WTC11 (cell line): ENCODE results near the gene OCRL. TPM values are rescaled to one million over a fixed set of nuclear protein-coding genes. Genes with fewer than 3 reads are reported as not detected.

Experiments
- ATAC-seq: fragments of 200-7000 bp; cut with Tn5 transposase; 2 replicates; pipeline ENCODE4 v1.10.0; 2021; ENCODE audit warnings: mild to moderate bottlenecking, moderate library complexity
- CTCF ChIA-PET: fragments of 300-600 bp; sonication (Branson Sonifier 250); formaldehyde crosslinking; loops from one replicate; lab custom pipeline; 2021; ENCODE audit warnings: antibody characterized with exemption; lab: Charles Lee
- POLR2A ChIA-PET: fragments of 350-600 bp; sonication (Branson Sonifier 250); formaldehyde crosslinking; loops from one replicate; lab custom pipeline; 2021; ENCODE audit warnings: antibody characterized with exemption; lab: Charles Lee
- DNase-seq: peaks from one replicate; pipeline ENCODE4 v3.0.0; 2021; ENCODE audit warnings: low spot score
- H3K27ac Mint-ChIP-seq: 2 replicates; pipeline ENCODE4 v1.8.0; 2021; ENCODE audit warnings: mixed read lengths
- H3K27me3 Mint-ChIP-seq: 2 replicates; pipeline ENCODE4 v1.8.0; 2021; ENCODE audit warnings: low read depth, mild to moderate bottlenecking, moderate library complexity, mixed read lengths
- H3K36me3 Mint-ChIP-seq: 2 replicates; pipeline ENCODE4 v1.8.0; 2021; ENCODE audit warnings: mixed read lengths
- H3K4me1 Mint-ChIP-seq: 2 replicates; pipeline ENCODE4 v1.8.0; 2022; ENCODE audit warnings: mixed read lengths
- H3K4me3 Mint-ChIP-seq: 2 replicates; pipeline ENCODE4 v1.8.0; 2021; ENCODE audit warnings: mild to moderate bottlenecking, moderate library complexity, mixed read lengths
- H3K9me3 Mint-ChIP-seq: 2 replicates; pipeline ENCODE4 v1.8.0; 2021; ENCODE audit warnings: mixed read lengths
- ATF1 ChIP-seq: sonication (generic); formaldehyde crosslinking; IDR thresholded peaks from 2 replicates; pipeline ENCODE4 v1.8.1; 2023; ENCODE audit warnings: mild to moderate bottlenecking, moderate library complexity, missing genetic modification reagents
- CDX4 ChIP-seq: fragments of 250-450 bp; sonication (Bioruptor Pico); IDR thresholded peaks from 2 replicates; pipeline ENCODE4 v1.9.0; 2021; ENCODE audit warnings: moderate library complexity, mild to moderate bottlenecking, inconsistent platforms, borderline replicate concordance
- CREM ChIP-seq: sonication (generic); formaldehyde crosslinking; IDR thresholded peaks from 2 replicates; pipeline ENCODE4 v1.8.1; 2022; ENCODE audit warnings: mild to moderate bottlenecking, missing genetic modification reagents, moderate library complexity
- FOXP1 ChIP-seq: sonication (generic); formaldehyde crosslinking; IDR thresholded peaks from 2 replicates; pipeline ENCODE4 v1.8.0; 2022; ENCODE audit warnings: missing genetic modification reagents, mild to moderate bottlenecking, moderate library complexity, borderline replicate concordance
- HMGA2 ChIP-seq: fragments of 250-450 bp; sonication (Bioruptor Pico); IDR thresholded peaks from 2 replicates; pipeline ENCODE4 v1.4.0; 2021; ENCODE audit warnings: mild to moderate bottlenecking, moderate library complexity
- IRF2 ChIP-seq: sonication (generic); formaldehyde crosslinking; IDR thresholded peaks from 2 replicates; pipeline ENCODE4 v1.8.0; 2022; ENCODE audit warnings: low read depth, missing genetic modification reagents, borderline replicate concordance
- JUN ChIP-seq: sonication (generic); formaldehyde crosslinking; IDR thresholded peaks from 2 replicates; pipeline ENCODE4 v1.8.0; 2023; ENCODE audit warnings: mild to moderate bottlenecking, missing genetic modification reagents
- NFE2L1 ChIP-seq: sonication (generic); formaldehyde crosslinking; IDR thresholded peaks from 2 replicates; pipeline ENCODE4 v1.8.1; 2023; ENCODE audit warnings: missing genetic modification reagents
- NR1H2 ChIP-seq: sonication (generic); formaldehyde crosslinking; IDR thresholded peaks from 2 replicates; pipeline ENCODE4 v1.9.0; 2021; ENCODE audit warnings: mild to moderate bottlenecking, moderate library complexity, missing genetic modification reagents
- NR3C1 ChIP-seq: sonication (generic); formaldehyde crosslinking; conservative IDR thresholded peaks from 2 replicates; pipeline ENCODE4 v1.8.1; 2023; ENCODE audit warnings: low read depth, mild to moderate bottlenecking, missing genetic modification reagents
- PREB ChIP-seq: sonication (generic); formaldehyde crosslinking; IDR thresholded peaks from 2 replicates; pipeline ENCODE4 v1.8.1; 2022; ENCODE audit warnings: mild to moderate bottlenecking, missing genetic modification reagents, moderate library complexity, borderline replicate concordance
- RORB ChIP-seq: fragments of 250-450 bp; sonication (Bioruptor Pico); IDR thresholded peaks from 2 replicates; pipeline ENCODE4 v1.9.0; 2021; ENCODE audit warnings: mild to moderate bottlenecking
- SMAD3 ChIP-seq: sonication (generic); formaldehyde crosslinking; IDR thresholded peaks from 2 replicates; pipeline ENCODE4 v1.8.0; 2022; ENCODE audit warnings: missing genetic modification reagents, mild to moderate bottlenecking, borderline replicate concordance
- SOX15 ChIP-seq: fragments of 250-450 bp; sonication (Bioruptor Pico); IDR thresholded peaks from 2 replicates; pipeline ENCODE4 v1.9.0; 2021; ENCODE audit warnings: mild to moderate bottlenecking
- STAT6 ChIP-seq: sonication (generic); formaldehyde crosslinking; conservative IDR thresholded peaks from 2 replicates; pipeline ENCODE4 v1.8.1; 2023; ENCODE audit warnings: mild to moderate bottlenecking, low read depth, missing genetic modification reagents, moderate library complexity
- TEAD1 ChIP-seq: sonication (generic); formaldehyde crosslinking; IDR thresholded peaks from 2 replicates; pipeline ENCODE4 v1.8.0; 2022; ENCODE audit warnings: mild to moderate bottlenecking, missing genetic modification reagents
- TEAD4 ChIP-seq: sonication (generic); formaldehyde crosslinking; IDR thresholded peaks from 2 replicates; pipeline ENCODE4 v1.8.0; 2022; ENCODE audit warnings: mild to moderate bottlenecking, missing genetic modification reagents
- ZNF121 ChIP-seq: sonication (generic); formaldehyde crosslinking; IDR thresholded peaks from 2 replicates; pipeline ENCODE4 v1.8.0; 2023; ENCODE audit warnings: missing genetic modification reagents
- ZNF219 ChIP-seq: sonication (generic); formaldehyde crosslinking; IDR thresholded peaks from 2 replicates; pipeline ENCODE4 v1.8.0; 2023; ENCODE audit warnings: missing genetic modification reagents, mild to moderate bottlenecking, borderline replicate concordance
- ZNF396 ChIP-seq: fragments of 250-450 bp; sonication (Bioruptor Pico); IDR thresholded peaks from 2 replicates; pipeline ENCODE4 v1.8.0; 2021; ENCODE audit warnings: mild to moderate bottlenecking, moderate library complexity, borderline replicate concordance
- ZNF423 ChIP-seq: fragments of 250-450 bp; sonication (Bioruptor Pico); IDR thresholded peaks from 2 replicates; pipeline ENCODE4 v2.1.2; 2022; ENCODE audit warnings: mild to moderate bottlenecking, moderate library complexity
- ZNF671 ChIP-seq: fragments of 250-450 bp; sonication (Bioruptor Pico); IDR thresholded peaks from 2 replicates; pipeline ENCODE4 v1.8.0; 2021; ENCODE audit warnings: mild to moderate bottlenecking
- total RNA-seq: library from RNA; stranded (reverse); gene quantifications from 3 replicates; pipeline ENCODE4 v1.2.3, GENCODE V29; 2021
- TF ChIP-seq, protein P1 (sequence below): fragments of 250-450 bp; sonication (Bioruptor Pico); IDR thresholded peaks from 2 replicates; pipeline ENCODE4 v2.1.2; 2022; ENCODE audit warnings: mild to moderate bottlenecking, moderate library complexity
- TF ChIP-seq, protein P2 (sequence below): sonication (generic); formaldehyde crosslinking; IDR thresholded peaks from 2 replicates; pipeline ENCODE4 v1.8.1; 2023; ENCODE audit warnings: mild to moderate bottlenecking, missing genetic modification reagents, borderline replicate concordance

OCRL gene
- total RNA-seq, 1 experiment from 2014 or later = 17.4 TPM

DNA sequence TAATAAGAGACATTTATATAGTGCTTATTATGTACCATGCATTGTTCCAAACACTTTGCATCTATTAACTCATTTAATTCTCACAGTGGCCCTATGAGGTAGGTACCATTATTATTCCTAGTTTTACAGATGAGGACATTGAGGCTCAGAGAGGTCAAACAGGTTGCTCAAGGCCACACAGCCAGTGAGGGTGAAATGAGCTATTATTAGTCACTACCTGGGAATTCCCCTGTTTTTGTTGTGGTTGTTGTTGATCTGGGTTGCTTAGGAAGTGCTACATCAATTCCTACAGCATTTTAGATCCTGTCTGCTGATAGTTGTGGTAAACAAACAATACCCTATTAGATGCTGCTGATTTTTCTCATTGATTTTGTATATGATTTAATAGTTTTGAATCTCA lies 73.5 kb downstream of the OCRL start:
- ChIA-PET CTCF (interaction anchor here (1.5 kb wide), 1 partner anchor 8 kb away, joined by 3 read pairs; no protein-coding TSS in a partner anchor), POLR2A (no interaction called here)
- Mint-ChIP-seq H3K27ac (no peak overlapping the region), H3K9me3 (no peaks in the 10 kb centered on the region), H3K4me1 (peaks cover 3% of the 10 kb centered on the region; the same call in 1 of the 2 replicates), H3K27me3 (0 out of 2 replicates have a peak, but pooled peaks cover under 1% of the 10 kb centered on the region), H3K36me3 (no peaks in the 10 kb centered on the region), H3K4me3 (no peak overlapping the region)
- TF ChIP-seq, protein P1, sequence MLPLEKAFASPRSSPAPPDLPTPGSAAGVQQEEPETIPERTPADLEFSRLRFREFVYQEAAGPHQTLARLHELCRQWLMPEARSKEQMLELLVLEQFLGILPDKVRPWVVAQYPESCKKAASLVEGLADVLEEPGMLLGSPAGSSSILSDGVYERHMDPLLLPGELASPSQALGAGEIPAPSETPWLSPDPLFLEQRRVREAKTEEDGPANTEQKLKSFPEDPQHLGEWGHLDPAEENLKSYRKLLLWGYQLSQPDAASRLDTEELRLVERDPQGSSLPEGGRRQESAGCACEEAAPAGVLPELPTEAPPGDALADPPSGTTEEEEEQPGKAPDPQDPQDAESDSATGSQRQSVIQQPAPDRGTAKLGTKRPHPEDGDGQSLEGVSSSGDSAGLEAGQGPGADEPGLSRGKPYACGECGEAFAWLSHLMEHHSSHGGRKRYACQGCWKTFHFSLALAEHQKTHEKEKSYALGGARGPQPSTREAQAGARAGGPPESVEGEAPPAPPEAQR (CRISPR knock-in tag) = no peak
- no peak for TF ChIP-seq CDX4 (CRISPR knock-in tag)
- no peak for TF ChIP-seq NR3C1 (CRISPR knock-in tag)
- TF ChIP-seq NR1H2 = no peak
- no peak for TF ChIP-seq HMGA2 (CRISPR knock-in tag)
- TF ChIP-seq ZNF121 = no peak
- no peak for TF ChIP-seq CREM (CRISPR knock-in tag)
- TF ChIP-seq SMAD3 (CRISPR knock-in tag) = no peak
- TF ChIP-seq, protein P2, sequence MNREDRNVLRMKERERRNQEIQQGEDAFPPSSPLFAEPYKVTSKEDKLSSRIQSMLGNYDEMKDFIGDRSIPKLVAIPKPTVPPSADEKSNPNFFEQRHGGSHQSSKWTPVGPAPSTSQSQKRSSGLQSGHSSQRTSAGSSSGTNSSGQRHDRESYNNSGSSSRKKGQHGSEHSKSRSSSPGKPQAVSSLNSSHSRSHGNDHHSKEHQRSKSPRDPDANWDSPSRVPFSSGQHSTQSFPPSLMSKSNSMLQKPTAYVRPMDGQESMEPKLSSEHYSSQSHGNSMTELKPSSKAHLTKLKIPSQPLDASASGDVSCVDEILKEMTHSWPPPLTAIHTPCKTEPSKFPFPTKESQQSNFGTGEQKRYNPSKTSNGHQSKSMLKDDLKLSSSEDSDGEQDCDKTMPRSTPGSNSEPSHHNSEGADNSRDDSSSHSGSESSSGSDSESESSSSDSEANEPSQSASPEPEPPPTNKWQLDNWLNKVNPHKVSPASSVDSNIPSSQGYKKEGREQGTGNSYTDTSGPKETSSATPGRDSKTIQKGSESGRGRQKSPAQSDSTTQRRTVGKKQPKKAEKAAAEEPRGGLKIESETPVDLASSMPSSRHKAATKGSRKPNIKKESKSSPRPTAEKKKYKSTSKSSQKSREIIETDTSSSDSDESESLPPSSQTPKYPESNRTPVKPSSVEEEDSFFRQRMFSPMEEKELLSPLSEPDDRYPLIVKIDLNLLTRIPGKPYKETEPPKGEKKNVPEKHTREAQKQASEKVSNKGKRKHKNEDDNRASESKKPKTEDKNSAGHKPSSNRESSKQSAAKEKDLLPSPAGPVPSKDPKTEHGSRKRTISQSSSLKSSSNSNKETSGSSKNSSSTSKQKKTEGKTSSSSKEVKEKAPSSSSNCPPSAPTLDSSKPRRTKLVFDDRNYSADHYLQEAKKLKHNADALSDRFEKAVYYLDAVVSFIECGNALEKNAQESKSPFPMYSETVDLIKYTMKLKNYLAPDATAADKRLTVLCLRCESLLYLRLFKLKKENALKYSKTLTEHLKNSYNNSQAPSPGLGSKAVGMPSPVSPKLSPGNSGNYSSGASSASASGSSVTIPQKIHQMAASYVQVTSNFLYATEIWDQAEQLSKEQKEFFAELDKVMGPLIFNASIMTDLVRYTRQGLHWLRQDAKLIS (CRISPR knock-in tag) = no peak
- TF ChIP-seq FOXP1 (CRISPR knock-in tag) = no peak
- TF ChIP-seq NFE2L1 (CRISPR knock-in tag) = no peak
- no peak for TF ChIP-seq TEAD4 (CRISPR knock-in tag)
- TF ChIP-seq TEAD1 (CRISPR knock-in tag) = no peak
- TF ChIP-seq ZNF423 = no peak
- no peak for TF ChIP-seq ATF1 (CRISPR knock-in tag)
- DNase-seq = no peak
- ATAC-seq = no peak

- POLR2A ChIA-PET = no interaction called here
- peaks cover 3% of the 10 kb centered on the region; the same call in 1 of the 2 replicates for H3K4me1 Mint-ChIP-seq
- DNase-seq (no peak), ATAC-seq (peak; percentile 32; the same call in 1 of the 2 replicates)
- no peaks in the 10 kb centered on the region for H3K36me3 Mint-ChIP-seq
- TF ChIP-seq ZNF396 (no peak), JUN (no peak), ATF1 (CRISPR knock-in tag) (no peak), STAT6 (CRISPR knock-in tag) (no peak), PREB (CRISPR knock-in tag) (no peak), ZNF219 (no peak), IRF2 (CRISPR knock-in tag) (no peak), RORB (CRISPR knock-in tag) (no peak), SOX15 (CRISPR knock-in tag) (no peak), ZNF671 (CRISPR knock-in tag) (no peak), HMGA2 (CRISPR knock-in tag) (no peak)
- CTCF ChIA-PET = interaction anchor here (1.5 kb wide), 1 partner anchor 9 kb away, joined by 3 read pairs; no protein-coding TSS in a partner anchor
- no peak overlapping the region for H3K4me3 Mint-ChIP-seq
- no peaks in the 10 kb centered on the region for H3K27me3 Mint-ChIP-seq
- no peaks in the 10 kb centered on the region for H3K9me3 Mint-ChIP-seq
- H3K27ac Mint-ChIP-seq = no peak overlapping the region
These were observed 74.6 kb downstream of the OCRL start for GRCh38 chrX:129614481-129615255.
